Prostate gland (tissue), 2 donors: ENCODE results near the gene CDCA7L. TPM values are rescaled to one million over a fixed set of nuclear protein-coding genes. Genes with fewer than 3 reads are reported as not detected.

Source experiments
- DNase-seq: peaks from one replicate; pipeline ENCODE4 v3.0.0-alpha.2; 2019; ENCODE audit warnings: low spot score
- H3K27ac ChIP-seq, 2 donors: fragments of 200-600 bp; sonication (generic); 2 replicates each; pipeline ENCODE4 v1.5.1; 2017 to 2019
- H3K27me3 ChIP-seq: fragments of 200-600 bp; sonication (generic); replicated peaks from 2 replicates; pipeline ENCODE4 v1.5.1; 2019; ENCODE audit not compliant: insufficient read depth
- H3K36me3 ChIP-seq, 2 donors: fragments of 200-600 bp; sonication (generic); 1 replicate in 1 of 2; 2 replicates in 1 of 2; pipeline versions ENCODE4 v1.5.1 to v1.8.1; 2017 to 2019
- H3K4me1 ChIP-seq: fragments of 200-600 bp; sonication (generic); replicated peaks from 2 replicates; pipeline ENCODE4 v1.5.1; 2019
- H3K4me3 ChIP-seq, 2 donors: fragments of 200-600 bp; sonication (generic); 2 replicates each; pipeline ENCODE4 v1.5.1; 2017 to 2019
- H3K9me3 ChIP-seq: fragments of 200-600 bp; sonication (generic); 2 replicates; pipeline ENCODE4 v1.5.1; 2017
- POLR2A ChIP-seq: fragments of 450-650 bp; IDR thresholded peaks from one replicate; pipeline ENCODE4 v1.6.1; 2016; ENCODE audit warnings: antibody characterized with exemption, mild to moderate bottlenecking
- POLR2AphosphoS5 ChIP-seq: sonication (generic); formaldehyde crosslinking; IDR thresholded peaks from one replicate; pipeline ENCODE4 v1.6.1; 2017; ENCODE audit warnings: antibody characterized with exemption
- WGBS: methylation state at CpG from one replicate; pipeline ENCODE4 v1.1.5; 2018; 5-methylcytosine and 5-hydroxymethylcytosine counted together
- intact Hi-C: fragments of 100-400 bp; cut with DNase I; formaldehyde crosslinking; loops from one replicate; pipeline ENCODE4 v1.14.2; 2022
- total RNA-seq, 2 donors: library from RNA; depleted of rRNA; stranded (reverse); fragments of >200 nt; gene quantifications; one replicate each; pipeline ENCODE4 v1.1.0, GENCODE V29; 2016
- TF ChIP-seq, protein P1 (sequence below), 4 experiments: fragments of 200-600 bp in 2 of 4; fragments of 450-650 bp in 2 of 4; sonication (generic) in 2 of 4; IDR thresholded peaks; 1 replicate in 3 of 4; 2 replicates in 1 of 4; pipeline ENCODE4 v1.5.1; 2016 to 2019; ENCODE audit warnings: antibody characterized with exemption in 4 of 4, mild to moderate bottlenecking in 2 of 4, moderate library complexity in 2 of 4

CDCA7L gene
- total RNA-seq, 2 donors from 2014 or later = 17.7 to 47.1 TPM

DNA sequence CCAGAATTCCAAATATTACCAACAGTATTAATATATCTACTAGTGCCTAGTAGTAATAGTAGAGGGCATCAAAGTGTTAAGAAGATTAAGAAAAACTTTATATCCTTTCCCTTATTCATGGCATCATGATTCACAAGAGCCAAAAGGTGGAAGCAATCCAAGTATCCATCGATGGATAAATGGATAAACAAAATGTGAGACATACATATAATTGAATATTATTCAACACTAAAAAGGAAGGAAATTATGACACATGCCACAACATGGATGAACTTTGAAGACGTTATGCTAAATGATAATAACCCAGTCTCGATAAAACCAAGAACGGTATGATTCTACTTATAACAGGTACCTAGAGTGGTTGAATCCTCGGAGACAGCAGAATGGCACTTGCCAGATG, 23.1 kb downstream of the CDCA7L start:
- H3K27me3 ChIP-seq = no peaks in the 10 kb centered on the region
- 87% methylated on average over 5 of the region's 5 CpGs for WGBS
- no peak overlapping the region for H3K4me3 ChIP-seq
- no peaks in the 10 kb centered on the region for H3K9me3 ChIP-seq
- no peak for DNase-seq
- intact Hi-C loops = no loop called here
- H3K27ac ChIP-seq = no peak overlapping the region
- H3K36me3 ChIP-seq = no peaks in the 10 kb centered on the region
- no peaks in the 10 kb centered on the region for H3K4me1 ChIP-seq
- TF ChIP-seq POLR2A (no peak), POLR2AphosphoS5 (no peak)
- TF ChIP-seq, protein P1, sequence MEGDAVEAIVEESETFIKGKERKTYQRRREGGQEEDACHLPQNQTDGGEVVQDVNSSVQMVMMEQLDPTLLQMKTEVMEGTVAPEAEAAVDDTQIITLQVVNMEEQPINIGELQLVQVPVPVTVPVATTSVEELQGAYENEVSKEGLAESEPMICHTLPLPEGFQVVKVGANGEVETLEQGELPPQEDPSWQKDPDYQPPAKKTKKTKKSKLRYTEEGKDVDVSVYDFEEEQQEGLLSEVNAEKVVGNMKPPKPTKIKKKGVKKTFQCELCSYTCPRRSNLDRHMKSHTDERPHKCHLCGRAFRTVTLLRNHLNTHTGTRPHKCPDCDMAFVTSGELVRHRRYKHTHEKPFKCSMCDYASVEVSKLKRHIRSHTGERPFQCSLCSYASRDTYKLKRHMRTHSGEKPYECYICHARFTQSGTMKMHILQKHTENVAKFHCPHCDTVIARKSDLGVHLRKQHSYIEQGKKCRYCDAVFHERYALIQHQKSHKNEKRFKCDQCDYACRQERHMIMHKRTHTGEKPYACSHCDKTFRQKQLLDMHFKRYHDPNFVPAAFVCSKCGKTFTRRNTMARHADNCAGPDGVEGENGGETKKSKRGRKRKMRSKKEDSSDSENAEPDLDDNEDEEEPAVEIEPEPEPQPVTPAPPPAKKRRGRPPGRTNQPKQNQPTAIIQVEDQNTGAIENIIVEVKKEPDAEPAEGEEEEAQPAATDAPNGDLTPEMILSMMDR (IDR thresholded peaks at IDR 0.05) = no peak

DNA sequence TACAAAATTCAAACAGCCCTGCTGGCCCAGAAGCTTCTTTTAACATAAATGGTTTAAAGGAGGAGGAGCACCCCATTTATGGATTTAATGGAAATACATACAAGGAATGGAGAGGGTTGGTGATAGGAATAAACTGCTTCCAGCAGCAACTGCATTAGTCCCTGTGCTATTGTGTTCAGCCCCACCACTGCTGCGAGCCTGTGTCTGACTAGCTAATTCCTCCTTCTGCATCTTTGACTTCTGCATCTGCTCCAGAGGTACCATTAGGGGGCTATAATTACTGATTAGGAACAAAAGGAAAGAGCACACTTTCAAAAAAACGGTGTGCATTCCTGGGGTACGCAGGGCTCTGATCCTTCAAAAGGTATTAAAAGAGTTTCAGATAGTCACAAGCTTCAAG, 24.8 kb downstream of the CDCA7L start:
- H3K36me3 ChIP-seq = no peaks in the 10 kb centered on the region
- no peaks in the 10 kb centered on the region for H3K9me3 ChIP-seq
- H3K4me1 ChIP-seq = no peaks in the 10 kb centered on the region
- no peak overlapping the region for H3K27ac ChIP-seq
- H3K27me3 ChIP-seq = no peaks in the 10 kb centered on the region
- H3K4me3 ChIP-seq = no peak overlapping the region
- intact Hi-C loops = no loop called here
- TF ChIP-seq POLR2AphosphoS5 = no peak
- no peak for TF ChIP-seq POLR2A
- TF ChIP-seq, protein P1 (IDR thresholded peaks at IDR 0.05) = no peak
- DNase-seq = no peak
- WGBS = 58% methylated on average over 3 of the region's 3 CpGs

DNA sequence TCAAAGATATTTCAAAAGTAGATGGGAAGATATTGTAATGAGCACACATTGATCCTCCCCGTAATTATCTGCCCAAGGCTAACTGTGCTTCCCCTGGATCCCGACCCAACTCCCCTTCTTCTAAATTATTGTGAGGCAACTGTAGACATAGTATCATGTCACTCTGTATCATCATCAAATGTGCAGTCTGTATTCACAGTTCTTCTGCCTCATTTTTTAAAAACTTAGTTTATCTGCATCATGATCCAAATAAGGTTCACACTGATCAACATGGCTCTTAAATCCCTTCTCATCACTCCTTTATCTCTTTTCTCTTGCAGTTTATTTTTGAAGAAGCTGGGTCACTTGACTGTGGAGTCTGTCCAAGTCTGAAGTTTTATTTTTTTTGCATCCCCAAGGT, 27.5 kb downstream of the CDCA7L start:
- Histone ChIP-seq H3K9me3 (no peaks in the 10 kb centered on the region), H3K36me3 (no peaks in the 10 kb centered on the region), H3K4me3 (no peak overlapping the region), H3K4me1 (no peaks in the 10 kb centered on the region), H3K27me3 (no peaks in the 10 kb centered on the region), H3K27ac (no peak overlapping the region)
- intact Hi-C loops = no loop called here
- TF ChIP-seq, protein P1 (IDR thresholded peaks at IDR 0.05) = no peak
- TF ChIP-seq POLR2AphosphoS5 (no peak), POLR2A (no peak)
- WGBS = 91% methylated on average over 2 of the region's 2 CpGs
- no peak for DNase-seq

DNA sequence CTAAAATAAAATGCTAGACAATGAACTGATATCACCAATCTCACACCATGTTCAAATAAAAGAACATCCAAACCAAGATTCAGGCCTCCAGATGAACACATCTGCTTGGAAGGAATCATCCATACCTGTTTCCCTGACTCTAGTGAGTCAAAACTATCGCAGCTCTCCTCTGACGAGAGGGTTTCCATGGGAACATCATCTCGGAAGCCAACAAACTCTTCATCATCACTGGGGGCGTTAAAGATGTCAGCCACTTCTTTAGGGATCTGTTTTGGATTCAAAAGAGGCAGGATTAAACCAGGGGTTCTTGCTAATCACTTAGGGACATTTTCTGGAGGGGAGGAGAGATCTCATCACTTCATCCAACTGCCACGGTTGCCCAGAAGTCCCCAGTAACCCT, 29.1 kb downstream of the CDCA7L start:
- WGBS = 91% methylated on average over 5 of the region's 5 CpGs
- DNase-seq = no peak
- Histone ChIP-seq H3K27me3 (no peaks in the 10 kb centered on the region), H3K27ac (no peak overlapping the region), H3K4me3 (no peak overlapping the region), H3K9me3 (no peaks in the 10 kb centered on the region), H3K4me1 (no peaks in the 10 kb centered on the region), H3K36me3 (no peaks in the 10 kb centered on the region)
- no peak for TF ChIP-seq POLR2AphosphoS5
- TF ChIP-seq POLR2A = no peak
- TF ChIP-seq, protein P1 (IDR thresholded peaks at IDR 0.05) = no peak
- intact Hi-C loops = no loop called here

DNA sequence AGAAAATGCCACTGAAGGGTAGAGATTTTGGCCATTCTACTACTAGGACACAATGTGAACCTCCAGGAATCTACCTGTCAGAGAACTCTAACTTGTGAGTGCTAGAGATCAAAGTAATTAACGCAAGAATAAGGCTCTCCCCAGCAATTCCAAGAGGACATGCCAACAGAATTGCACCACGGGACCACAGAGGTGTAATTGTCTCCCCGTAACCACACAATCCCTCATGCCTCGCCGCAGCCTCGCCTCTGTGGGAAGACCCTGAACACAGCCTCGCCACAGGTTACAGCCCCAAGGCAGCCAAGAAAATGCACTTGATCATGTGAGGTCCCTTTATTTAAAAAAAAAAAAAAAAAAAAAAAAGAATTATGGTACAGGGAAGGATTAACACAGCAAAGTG, 29.5 kb downstream of the CDCA7L start:
- no peak overlapping the region for H3K4me3 ChIP-seq
- DNase-seq = no peak
- H3K27me3 ChIP-seq = no peaks in the 10 kb centered on the region
- no peak overlapping the region for H3K27ac ChIP-seq
- H3K36me3 ChIP-seq = no peaks in the 10 kb centered on the region
- H3K4me1 ChIP-seq = no peaks in the 10 kb centered on the region
- WGBS = 93% methylated on average over 7 of the region's 7 CpGs
- TF ChIP-seq POLR2A (no peak), POLR2AphosphoS5 (no peak)
- TF ChIP-seq, protein P1 (IDR thresholded peaks at IDR 0.05) = no peak
- intact Hi-C loops = no loop called here
- no peaks in the 10 kb centered on the region for H3K9me3 ChIP-seq
